ENCODE results near the gene NXN.

DNA sequence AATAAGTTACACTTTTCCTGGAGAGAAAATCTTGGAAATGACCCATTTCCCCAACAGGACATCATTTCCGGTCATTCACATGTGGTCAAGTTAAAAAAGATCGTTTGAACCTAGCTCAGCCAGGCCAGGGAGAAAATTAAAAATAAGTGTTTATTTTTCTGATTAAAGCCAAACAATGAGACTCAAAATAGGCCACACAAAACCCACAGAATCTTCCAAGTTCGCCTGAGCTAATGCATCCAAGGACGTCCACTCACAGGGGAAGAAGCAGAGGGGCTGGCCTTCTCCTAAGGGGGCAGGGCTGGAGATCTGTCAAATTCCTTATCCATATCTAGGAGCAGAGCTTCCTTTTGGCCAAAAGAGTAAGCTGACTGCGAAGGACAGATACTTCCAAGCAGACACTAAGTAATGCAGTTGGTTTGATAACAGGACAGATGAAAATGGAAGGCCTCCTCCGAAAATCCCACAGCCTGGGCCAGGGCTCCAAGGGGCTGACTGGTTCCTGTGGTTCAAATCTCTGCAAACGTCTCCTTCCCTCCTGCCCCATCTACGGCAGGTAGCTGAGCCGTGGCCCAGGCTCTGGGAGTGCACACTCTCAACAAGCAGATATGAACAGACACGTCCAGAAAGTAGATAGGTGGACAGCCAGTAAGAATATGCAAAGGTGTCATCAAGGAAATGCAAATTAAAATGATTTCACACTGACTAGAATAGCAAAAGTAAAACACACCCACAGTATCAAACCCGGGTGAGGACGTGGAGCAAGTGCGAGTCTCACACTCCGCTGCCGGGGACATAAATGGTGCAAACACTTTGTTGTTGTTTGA is 98.9 kb downstream of the NXN start:
- TF ChIP-seq GATA3 (IDR thresholded peaks at IDR 0.05; ENCODE audit: low read depth, low read length) (no peak), GATA2 (IDR thresholded peaks at IDR 0.05; ENCODE audit: low read depth, low read length) (no peak)
